Activated CD4-positive, alpha-beta T cell treated with anti-CD3 and anti-CD28 coated beads for 36 hours (primary cell): ENCODE data around the gene GPR17. TPM values are rescaled to one million over a fixed set of nuclear protein-coding genes. Genes with fewer than 3 reads are reported as not detected.

Experiments used
- ATAC-seq: fragments of 200-7000 bp; cut with Tn5 transposase; one replicate; pipeline ENCODE4 v1.10.0; 2021; ENCODE audit warnings: mild to moderate bottlenecking, moderate library complexity
- CTCF ChIA-PET: fragments of 350-600 bp; sonication (Branson Sonifier 250); formaldehyde crosslinking; loops from one replicate; lab custom pipeline; 2021; ENCODE audit warnings: antibody characterized with exemption; lab: Charles Lee
- POLR2A ChIA-PET: fragments of 350-600 bp; sonication (Branson Sonifier 250); formaldehyde crosslinking; loops from one replicate; lab custom pipeline; 2021; ENCODE audit warnings: antibody characterized with exemption, inconsistent platforms; lab: Charles Lee
- DNase-seq: peaks from one replicate; pipeline ENCODE4 v3.0.0-alpha.2; 2020
- H3K27ac Mint-ChIP-seq: one replicate; pipeline ENCODE4 v1.8.0; 2021; ENCODE audit warnings: mixed read lengths
- H3K27me3 Mint-ChIP-seq: one replicate; pipeline ENCODE4 v1.8.0; 2021; ENCODE audit warnings: mixed read lengths
- H3K36me3 Mint-ChIP-seq: one replicate; pipeline ENCODE4 v1.8.0; 2021; ENCODE audit warnings: low read depth, mixed read lengths
- H3K4me1 Mint-ChIP-seq: one replicate; pipeline ENCODE4 v1.8.0; 2021; ENCODE audit warnings: mixed read lengths
- H3K4me3 Mint-ChIP-seq: one replicate; pipeline ENCODE4 v1.8.0; 2021; ENCODE audit warnings: mild to moderate bottlenecking, moderate library complexity, mixed read lengths
- H3K9me3 Mint-ChIP-seq: one replicate; pipeline ENCODE4 v1.8.0; 2021; ENCODE audit warnings: low read depth, mixed read lengths
- intact Hi-C, 2 experiments: fragments of 100-400 bp; cut with DNase I in 1 of 2; cut with micrococcal nuclease in 1 of 2; formaldehyde crosslinking; loops; one replicate each; pipeline versions ENCODE4 v1.14.2 to v1.15.1; 2022 to 2024; cut with DNase I, micrococcal nuclease
- total RNA-seq, 2 experiments: library from RNA; stranded (reverse); gene quantifications; one replicate each; pipeline ENCODE4 v1.2.3, GENCODE V29; 2021

GPR17 gene
- total RNA-seq, 2 experiments from 2014 or later = not detected

GRCh38 chr2:127701651-127702394, 55.9 kb downstream of the GPR17 start:
- DNase-seq (peak; percentile 90), ATAC-seq (peak; percentile 81)
- intact Hi-C loops = loop anchor here (1.0 to 5.0 kb wide), 13 partner anchors 55 to 390 kb away; partner anchors contain the start of genes IWS1 (in 2 of the 2), UGGT1 (in 2 of the 2), WDR33 (in 2 of the 2) and GPR17 (in 1 of the 2)
- ChIA-PET POLR2A (interaction anchor here (1.5 kb wide), 1 partner anchor 156 kb away, joined by 4 read pairs; no protein-coding TSS in a partner anchor), CTCF (interaction anchor here (0.9 to 1.6 kb wide), 5 partner anchors 52 to 505 kb away, joined by 3 to 4 read pairs (median 4); partner anchors contain the start of gene WDR33)
- H3K36me3 Mint-ChIP-seq = peaks cover 33% of the 10 kb centered on the region
- peak overlapping the region; percentile 88 for H3K4me3 Mint-ChIP-seq
- H3K27me3 Mint-ChIP-seq = no peaks in the 10 kb centered on the region
- no peaks in the 10 kb centered on the region for H3K9me3 Mint-ChIP-seq
- peaks cover 38% of the 10 kb centered on the region for H3K4me1 Mint-ChIP-seq
- H3K27ac Mint-ChIP-seq = peak overlapping the region; percentile 90

Other genes starting within 250 kb of the GPR17 start
- gene PROC, start 227.7 kb upstream of the GPR17 start, total RNA-seq = not detected
- 10 to 100 TPM; 49.5 to 55.0 TPM for gene IWS1, start 119.7 kb upstream of the GPR17 start, total RNA-seq
- gene MYO7B, start 110.5 kb upstream of the GPR17 start, total RNA-seq = 1 to 10 TPM in 1 of 2 experiments, under 1 TPM in 1; 0.75 to 1.5 TPM
- gene LIMS2, start 29.4 kb downstream of the GPR17 start, total RNA-seq = 10 to 100 TPM; 16.4 to 19.3 TPM
- 1 to 10 TPM; 2.8 to 3.1 TPM for gene SFT2D3, start 55.3 kb downstream of the GPR17 start, total RNA-seq
- 10 to 100 TPM; 58.6 to 76.3 TPM for gene WDR33, start 165.0 kb downstream of the GPR17 start, total RNA-seq
- gene POLR2D, start 212.0 kb downstream of the GPR17 start, total RNA-seq = 10 to 100 TPM; 72.4 to 73.7 TPM
- 10 to 100 TPM; 12.8 to 14.2 TPM for gene AMMECR1L, start 239.8 kb downstream of the GPR17 start, total RNA-seq